ENCODE data around the gene NCCRP1. TPM values are rescaled to one million over a fixed set of nuclear protein-coding genes. Genes with fewer than 3 reads are reported as not detected.

NCCRP1 gene
- total RNA-seq, 1 donor from 2014 or later = 9.5 TPM

- no peaks in the 10 kb centered on the region for H3K27me3 ChIP-seq (ENCODE audit: control insufficient read depth, insufficient read depth, low read length)
- no peaks in the 10 kb centered on the region for H3K36me3 ChIP-seq (ENCODE audit: control insufficient read depth, insufficient read depth, low read length)
- H3K4me3 ChIP-seq (ENCODE audit: low read depth, low read length) = no peak overlapping the region
- TF ChIP-seq, protein P1, sequence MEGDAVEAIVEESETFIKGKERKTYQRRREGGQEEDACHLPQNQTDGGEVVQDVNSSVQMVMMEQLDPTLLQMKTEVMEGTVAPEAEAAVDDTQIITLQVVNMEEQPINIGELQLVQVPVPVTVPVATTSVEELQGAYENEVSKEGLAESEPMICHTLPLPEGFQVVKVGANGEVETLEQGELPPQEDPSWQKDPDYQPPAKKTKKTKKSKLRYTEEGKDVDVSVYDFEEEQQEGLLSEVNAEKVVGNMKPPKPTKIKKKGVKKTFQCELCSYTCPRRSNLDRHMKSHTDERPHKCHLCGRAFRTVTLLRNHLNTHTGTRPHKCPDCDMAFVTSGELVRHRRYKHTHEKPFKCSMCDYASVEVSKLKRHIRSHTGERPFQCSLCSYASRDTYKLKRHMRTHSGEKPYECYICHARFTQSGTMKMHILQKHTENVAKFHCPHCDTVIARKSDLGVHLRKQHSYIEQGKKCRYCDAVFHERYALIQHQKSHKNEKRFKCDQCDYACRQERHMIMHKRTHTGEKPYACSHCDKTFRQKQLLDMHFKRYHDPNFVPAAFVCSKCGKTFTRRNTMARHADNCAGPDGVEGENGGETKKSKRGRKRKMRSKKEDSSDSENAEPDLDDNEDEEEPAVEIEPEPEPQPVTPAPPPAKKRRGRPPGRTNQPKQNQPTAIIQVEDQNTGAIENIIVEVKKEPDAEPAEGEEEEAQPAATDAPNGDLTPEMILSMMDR (IDR thresholded peaks at IDR 0.05; ENCODE audit: insufficient read depth, low read length, severe bottlenecking) = no peak
- no peak for FAIRE-seq
- no peak for DNase-seq (ENCODE audit: low read depth)
Measured at GRCh38 chr19:39187552-39187943, 9.2 kb upstream of the NCCRP1 start.

DNA sequence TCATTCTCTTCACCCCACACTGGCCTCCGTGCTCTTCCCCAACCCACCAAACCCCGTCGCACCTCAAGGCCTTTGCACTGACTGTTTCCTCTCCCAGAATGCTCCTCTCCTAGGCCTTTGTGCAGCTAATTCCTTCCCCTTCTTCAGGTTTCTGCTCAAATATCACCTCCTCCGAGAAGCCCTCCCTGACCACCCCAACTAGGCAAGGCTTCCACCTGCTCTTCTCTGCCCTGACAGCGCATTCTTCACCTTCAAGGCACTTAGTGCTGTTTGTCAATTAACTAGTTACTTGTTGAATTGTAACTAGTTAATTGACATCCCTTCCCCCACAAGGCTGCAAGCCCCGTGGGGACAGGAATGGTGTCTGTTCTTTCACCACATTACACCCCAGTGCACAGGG lies 7.8 kb upstream of the NCCRP1 start:
- no peak for FAIRE-seq
- TF ChIP-seq, protein P1 (IDR thresholded peaks at IDR 0.05; ENCODE audit: insufficient read depth, low read length, severe bottlenecking) = no peak
- Histone ChIP-seq H3K27me3 (ENCODE audit: control insufficient read depth, insufficient read depth, low read length) (no peaks in the 10 kb centered on the region), H3K4me3 (ENCODE audit: low read depth, low read length) (no peak overlapping the region), H3K36me3 (ENCODE audit: control insufficient read depth, insufficient read depth, low read length) (no peaks in the 10 kb centered on the region)
- no peak for DNase-seq (ENCODE audit: low read depth)

DNA sequence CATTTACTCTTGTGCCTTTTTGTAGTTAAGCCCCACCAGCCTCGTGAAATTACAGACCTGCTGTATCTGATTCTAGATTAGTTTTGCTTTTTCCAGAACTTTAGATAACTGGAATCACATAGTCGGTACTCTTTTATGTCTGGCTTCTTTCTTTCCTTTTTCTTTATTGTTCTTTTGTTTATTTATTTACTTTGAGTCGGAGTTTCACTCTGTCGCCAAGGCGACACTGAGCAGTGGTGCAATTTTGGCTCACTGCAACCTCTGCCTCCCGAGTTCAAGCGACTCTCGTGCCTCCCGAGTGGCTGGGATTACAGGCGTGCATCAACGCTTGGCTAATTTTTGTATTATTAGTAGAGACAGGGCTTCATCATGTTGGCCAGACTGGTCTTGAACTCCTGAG lies 6.0 kb upstream of the NCCRP1 start:
- no peak for DNase-seq (ENCODE audit: low read depth)
- no peaks in the 10 kb centered on the region for H3K27me3 ChIP-seq (ENCODE audit: control insufficient read depth, insufficient read depth, low read length)
- no peak for FAIRE-seq
- no peak overlapping the region for H3K4me3 ChIP-seq (ENCODE audit: low read depth, low read length)
- no peaks in the 10 kb centered on the region for H3K36me3 ChIP-seq (ENCODE audit: control insufficient read depth, insufficient read depth, low read length)
- TF ChIP-seq, protein P1 (IDR thresholded peaks at IDR 0.05; ENCODE audit: insufficient read depth, low read length, severe bottlenecking) = no peak

DNA sequence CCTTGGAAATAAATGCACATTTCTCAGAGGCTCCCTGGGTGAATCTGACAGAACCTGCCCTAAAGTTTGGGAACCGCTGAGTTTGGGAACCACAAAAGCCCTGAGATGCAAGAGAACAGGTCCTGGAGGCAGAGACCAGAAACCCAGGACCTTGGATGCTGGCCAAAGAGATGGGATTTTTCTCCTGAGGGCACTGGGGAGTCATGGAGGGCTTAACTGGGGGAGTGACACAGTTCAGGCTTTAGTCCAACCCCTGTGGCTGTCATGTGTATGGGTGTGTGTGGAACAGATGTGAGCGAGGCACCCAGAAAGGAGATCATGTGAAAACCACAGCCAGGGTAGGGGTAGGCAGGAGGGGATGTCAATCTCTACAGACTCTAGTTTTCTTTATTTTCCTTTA lies 3.9 kb upstream of the NCCRP1 start:
- DNase-seq (ENCODE audit: low read depth) (no peak), FAIRE-seq (no peak)
- TF ChIP-seq, protein P1 (IDR thresholded peaks at IDR 0.05; ENCODE audit: insufficient read depth, low read length, severe bottlenecking) = no peak
- Histone ChIP-seq H3K4me3 (ENCODE audit: low read depth, low read length) (no peak overlapping the region), H3K27me3 (ENCODE audit: control insufficient read depth, insufficient read depth, low read length) (peaks cover 3% of the 10 kb centered on the region), H3K36me3 (ENCODE audit: control insufficient read depth, insufficient read depth, low read length) (no peaks in the 10 kb centered on the region)

DNA sequence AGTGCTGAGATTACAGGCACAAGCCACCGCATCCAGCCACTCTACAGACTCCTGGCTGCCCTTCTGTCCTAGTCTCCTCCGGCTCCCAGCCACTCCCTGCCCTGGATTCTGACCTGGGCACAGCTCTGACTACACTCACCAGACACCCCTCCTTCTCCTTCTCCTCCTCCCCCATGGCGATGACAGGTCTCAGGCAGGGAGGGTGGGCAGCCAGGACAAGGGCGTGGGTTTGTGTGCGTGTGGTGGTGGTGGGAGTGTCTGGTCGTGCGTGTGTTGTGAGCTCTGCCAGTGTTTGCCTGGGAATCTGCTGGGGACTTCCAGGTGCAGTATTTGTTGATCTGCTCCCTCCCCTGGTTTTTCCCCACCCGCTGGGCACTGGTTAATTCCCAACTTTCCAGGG lies 3.0 kb upstream of the NCCRP1 start:
- FAIRE-seq = no peak
- no peak for DNase-seq (ENCODE audit: low read depth)
- no peak overlapping the region for H3K4me3 ChIP-seq (ENCODE audit: low read depth, low read length)
- H3K27me3 ChIP-seq (ENCODE audit: control insufficient read depth, insufficient read depth, low read length) = peaks cover 5% of the 10 kb centered on the region
- H3K36me3 ChIP-seq (ENCODE audit: control insufficient read depth, insufficient read depth, low read length) = no peaks in the 10 kb centered on the region
- TF ChIP-seq, protein P1 (IDR thresholded peaks at IDR 0.05; ENCODE audit: insufficient read depth, low read length, severe bottlenecking) = no peak

DNA sequence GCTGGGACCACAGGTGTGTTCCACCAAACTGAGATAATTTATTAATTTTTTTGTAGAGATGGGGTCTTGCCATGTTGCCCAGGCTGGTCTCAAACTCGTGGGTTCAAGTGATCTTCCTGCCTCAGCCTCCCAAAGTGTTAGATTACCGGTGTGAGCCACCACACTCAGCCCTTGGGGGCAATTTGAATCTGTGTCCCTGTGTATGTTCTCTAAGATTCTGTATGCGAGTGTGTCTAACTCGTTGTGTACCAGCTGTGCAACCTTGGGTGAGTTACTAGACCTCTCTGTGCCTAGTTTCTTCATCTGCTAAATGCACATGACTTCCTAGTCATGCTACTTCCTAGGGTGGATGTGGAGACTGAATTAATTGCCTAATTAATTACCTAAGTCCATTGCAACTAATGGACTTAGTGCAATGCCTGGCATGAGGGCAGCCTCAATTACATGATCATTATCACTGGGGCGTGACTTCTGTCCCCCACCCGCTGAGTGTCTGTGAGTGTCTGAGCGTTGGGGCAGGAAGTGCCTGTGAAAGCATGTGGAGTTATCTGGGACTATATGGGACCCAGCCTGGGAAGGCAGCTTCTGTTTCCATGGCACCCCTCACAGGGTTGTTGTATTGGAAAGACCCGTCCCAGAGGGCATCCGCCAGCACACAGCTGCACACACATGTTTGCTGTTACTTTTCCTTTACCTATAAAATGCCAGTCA lies 1.8 kb upstream of the NCCRP1 start:
- Histone ChIP-seq H3K36me3 (ENCODE audit: control insufficient read depth, insufficient read depth, low read length) (no peaks in the 10 kb centered on the region), H3K4me3 (ENCODE audit: low read depth, low read length) (no peak overlapping the region), H3K27me3 (ENCODE audit: control insufficient read depth, insufficient read depth, low read length) (peaks cover 6% of the 10 kb centered on the region)
- FAIRE-seq = no peak
- TF ChIP-seq, protein P1 (IDR thresholded peaks at IDR 0.05; ENCODE audit: insufficient read depth, low read length, severe bottlenecking) = no peak
- no peak for DNase-seq (ENCODE audit: low read depth)

All from bronchial epithelial cell (primary cell).